ENCODE results near the gene FMO5.

FMO5 gene

GRCh38 chr1:147216124-147216523 lies 9.0 kb downstream of the FMO5 start:
- no peaks in the 10 kb centered on the region for H3K27me3 ChIP-seq (ENCODE audit: control insufficient read depth, low read length)
- no peaks in the 10 kb centered on the region for H3K9me3 ChIP-seq (ENCODE audit: control insufficient read depth, insufficient read depth, low read length)
- H4K20me1 ChIP-seq (ENCODE audit: control insufficient read depth, insufficient read depth, low read depth, low read length) = no peaks in the 10 kb centered on the region
- H3K4me2 ChIP-seq (ENCODE audit: low read length) = no peak overlapping the region
- H3K27ac ChIP-seq (ENCODE audit: low read depth, low read length) = no peak overlapping the region
- no peak overlapping the region for H3K4me3 ChIP-seq (ENCODE audit: low read length)
- H3F3A ChIP-seq (ENCODE audit: control insufficient read depth, insufficient read depth) = no peaks in the 10 kb centered on the region
- H3K79me2 ChIP-seq (ENCODE audit: control insufficient read depth, low read length) = no peaks in the 10 kb centered on the region
- H3K4me1 ChIP-seq (ENCODE audit: control insufficient read depth, low read length) = peaks cover 6% of the 10 kb centered on the region
- no peaks in the 10 kb centered on the region for H3K36me3 ChIP-seq (ENCODE audit: control insufficient read depth, low read length)
- no peaks in the 10 kb centered on the region for H3K9me2 ChIP-seq (replicated peaks; ENCODE audit: control insufficient read depth, low read length)
- no peak for TF ChIP-seq EZH2phosphoT487 (IDR thresholded peaks at IDR 0.05; ENCODE audit: borderline replicate concordance, low read length)
- TF ChIP-seq, protein P1, sequence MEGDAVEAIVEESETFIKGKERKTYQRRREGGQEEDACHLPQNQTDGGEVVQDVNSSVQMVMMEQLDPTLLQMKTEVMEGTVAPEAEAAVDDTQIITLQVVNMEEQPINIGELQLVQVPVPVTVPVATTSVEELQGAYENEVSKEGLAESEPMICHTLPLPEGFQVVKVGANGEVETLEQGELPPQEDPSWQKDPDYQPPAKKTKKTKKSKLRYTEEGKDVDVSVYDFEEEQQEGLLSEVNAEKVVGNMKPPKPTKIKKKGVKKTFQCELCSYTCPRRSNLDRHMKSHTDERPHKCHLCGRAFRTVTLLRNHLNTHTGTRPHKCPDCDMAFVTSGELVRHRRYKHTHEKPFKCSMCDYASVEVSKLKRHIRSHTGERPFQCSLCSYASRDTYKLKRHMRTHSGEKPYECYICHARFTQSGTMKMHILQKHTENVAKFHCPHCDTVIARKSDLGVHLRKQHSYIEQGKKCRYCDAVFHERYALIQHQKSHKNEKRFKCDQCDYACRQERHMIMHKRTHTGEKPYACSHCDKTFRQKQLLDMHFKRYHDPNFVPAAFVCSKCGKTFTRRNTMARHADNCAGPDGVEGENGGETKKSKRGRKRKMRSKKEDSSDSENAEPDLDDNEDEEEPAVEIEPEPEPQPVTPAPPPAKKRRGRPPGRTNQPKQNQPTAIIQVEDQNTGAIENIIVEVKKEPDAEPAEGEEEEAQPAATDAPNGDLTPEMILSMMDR (IDR thresholded peaks at IDR 0.05; ENCODE audit: low read depth, low read length, poor library complexity, severe bottlenecking) = no peak

DNA sequence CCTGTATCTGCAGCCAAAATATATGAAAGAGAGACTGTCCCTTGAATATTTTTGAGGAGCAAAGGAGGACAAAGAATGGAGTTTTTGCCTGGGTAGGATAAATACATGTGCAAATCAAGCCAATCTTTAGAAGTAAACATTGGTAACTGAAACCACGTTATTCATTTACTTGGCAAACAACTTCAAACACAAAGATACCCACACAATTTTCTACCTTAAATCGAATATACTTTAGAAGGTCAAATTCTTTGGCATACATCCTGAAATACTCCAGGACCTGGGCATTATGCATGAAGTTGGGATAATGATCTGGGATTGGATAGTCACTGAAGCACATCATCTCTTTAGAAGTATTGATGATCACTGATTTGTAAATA lies 9.6 kb downstream of the FMO5 start:
- Histone ChIP-seq H3K79me2 (ENCODE audit: control insufficient read depth, low read length) (no peaks in the 10 kb centered on the region), H3K36me3 (ENCODE audit: control insufficient read depth, low read length) (no peaks in the 10 kb centered on the region), H3K27me3 (ENCODE audit: control insufficient read depth, low read length) (no peaks in the 10 kb centered on the region), H3F3A (ENCODE audit: control insufficient read depth, insufficient read depth) (no peaks in the 10 kb centered on the region), H3K4me1 (ENCODE audit: control insufficient read depth, low read length) (peaks cover 6% of the 10 kb centered on the region), H3K9me2 (replicated peaks; ENCODE audit: control insufficient read depth, low read length) (no peaks in the 10 kb centered on the region), H3K9me3 (ENCODE audit: control insufficient read depth, insufficient read depth, low read length) (no peaks in the 10 kb centered on the region), H3K4me2 (ENCODE audit: low read length) (no peak overlapping the region), H4K20me1 (ENCODE audit: control insufficient read depth, insufficient read depth, low read depth, low read length) (no peaks in the 10 kb centered on the region), H3K27ac (ENCODE audit: low read depth, low read length) (no peak overlapping the region), H3K4me3 (ENCODE audit: low read length) (no peak overlapping the region)
- TF ChIP-seq, protein P1 (IDR thresholded peaks at IDR 0.05; ENCODE audit: low read depth, low read length, poor library complexity, severe bottlenecking) = no peak
- no peak for TF ChIP-seq EZH2phosphoT487 (IDR thresholded peaks at IDR 0.05; ENCODE audit: borderline replicate concordance, low read length)

DNA sequence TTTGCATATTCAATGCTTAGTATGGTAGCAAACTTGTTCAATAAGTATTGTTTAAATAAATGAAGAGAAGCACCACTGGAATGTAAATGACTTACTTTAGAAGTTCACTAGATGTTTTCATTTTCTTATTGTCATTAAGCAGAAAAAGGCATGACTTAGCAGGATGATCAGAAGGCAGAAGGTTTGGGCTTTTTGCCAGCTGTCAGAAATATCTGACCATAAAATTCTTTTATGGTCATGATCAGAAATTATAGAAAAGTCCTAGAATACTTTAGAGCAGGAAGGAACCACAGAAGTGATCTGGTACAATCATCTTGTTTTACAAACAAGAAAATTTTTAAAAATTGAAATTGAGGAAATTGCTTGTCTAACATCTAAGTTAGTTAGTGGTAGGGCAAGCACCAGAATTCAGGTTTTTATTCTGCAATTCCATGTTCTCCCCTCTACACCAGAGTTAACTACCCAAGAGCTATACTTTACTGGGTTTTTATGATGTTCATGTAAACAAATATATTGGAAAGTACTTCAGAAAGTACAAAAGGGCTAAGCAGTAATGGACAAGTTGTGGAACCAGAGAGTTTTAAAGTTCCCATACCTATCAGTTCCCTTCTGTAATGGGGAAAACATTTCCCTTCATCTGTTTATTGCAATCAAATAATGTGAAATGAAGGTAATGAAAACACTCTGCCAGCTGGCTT lies 10.1 kb downstream of the FMO5 start:
- no peaks in the 10 kb centered on the region for H3K9me3 ChIP-seq (ENCODE audit: control insufficient read depth, insufficient read depth, low read length)
- no peak overlapping the region for H3K4me3 ChIP-seq (ENCODE audit: low read length)
- no peaks in the 10 kb centered on the region for H3K79me2 ChIP-seq (ENCODE audit: control insufficient read depth, low read length)
- no peaks in the 10 kb centered on the region; the same call in 1 of the 2 replicates for H3K9me2 ChIP-seq (replicated peaks; ENCODE audit: control insufficient read depth, low read length)
- no peak for TF ChIP-seq EZH2phosphoT487 (IDR thresholded peaks at IDR 0.05; ENCODE audit: borderline replicate concordance, low read length)
- TF ChIP-seq, protein P1 (IDR thresholded peaks at IDR 0.05; ENCODE audit: low read depth, low read length, poor library complexity, severe bottlenecking) = no peak
- no peaks in the 10 kb centered on the region for H3K36me3 ChIP-seq (ENCODE audit: control insufficient read depth, low read length)
- no peaks in the 10 kb centered on the region for H3F3A ChIP-seq (ENCODE audit: control insufficient read depth, insufficient read depth)
- H3K27me3 ChIP-seq (ENCODE audit: control insufficient read depth, low read length) = no peaks in the 10 kb centered on the region
- no peaks in the 10 kb centered on the region for H4K20me1 ChIP-seq (ENCODE audit: control insufficient read depth, insufficient read depth, low read depth, low read length)
- peaks cover 6% of the 10 kb centered on the region for H3K4me1 ChIP-seq (ENCODE audit: control insufficient read depth, low read length)
- no peak overlapping the region for H3K4me2 ChIP-seq (ENCODE audit: low read length)
- H3K27ac ChIP-seq (ENCODE audit: low read depth, low read length) = no peak overlapping the region
